Measurements from ENCODE around the gene RTKN2.

RTKN2 gene

DNA sequence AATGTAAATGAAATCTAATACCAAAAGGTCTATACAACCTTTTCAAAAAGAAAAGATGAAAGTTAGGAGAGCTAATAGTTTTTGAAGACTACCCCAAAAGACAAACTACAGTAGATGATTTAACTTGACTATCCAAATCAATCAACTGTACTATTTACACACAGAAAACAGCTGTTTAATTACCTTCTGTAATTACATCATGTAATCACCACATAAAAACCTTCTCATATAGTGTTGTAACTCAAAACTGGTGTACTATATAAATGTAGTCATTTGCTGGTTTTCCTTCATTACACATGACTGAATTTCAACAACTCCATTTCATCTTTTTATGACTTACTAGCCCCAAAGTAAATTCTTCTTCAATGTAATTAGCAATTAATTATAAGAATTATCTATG is 4.5 kb downstream of the RTKN2 start:
- H3K36me3 ChIP-seq (replicated peaks; ENCODE audit: insufficient read depth, low read length): no peaks in the 10 kb centered on the region
- H3K4me2 ChIP-seq (ENCODE audit: low read depth, low read length): no peak overlapping the region
- H3K4me1 ChIP-seq (ENCODE audit: low read length): peaks cover 10% of the 10 kb centered on the region

DNA sequence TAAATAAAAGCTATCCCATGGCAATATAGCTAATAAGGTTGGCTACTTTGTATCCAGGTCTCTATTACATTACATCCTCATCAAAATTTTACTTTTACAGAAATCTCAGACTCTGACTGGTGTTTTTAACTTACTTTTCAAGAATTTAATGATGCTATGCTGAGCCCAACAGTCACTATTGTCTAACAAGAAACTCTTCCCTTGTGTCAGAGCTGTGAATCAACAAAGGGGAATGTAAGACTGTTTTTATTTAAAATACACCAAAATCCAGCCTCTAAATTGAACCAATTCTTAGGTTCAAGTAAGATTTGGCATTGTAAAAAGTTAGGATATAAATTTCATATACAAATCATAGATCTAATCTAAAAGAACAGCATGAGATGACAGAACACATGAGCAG is 7.0 kb downstream of the RTKN2 start:
- Histone ChIP-seq H2AFZ (ENCODE audit: low read length) (no peak overlapping the region), H3K27me3 (replicated peaks; ENCODE audit: insufficient read depth, low read length) (no peaks in the 10 kb centered on the region), H3K4me3 (ENCODE audit: low read length) (no peak overlapping the region), H3K4me1 (ENCODE audit: low read length) (no peaks in the 10 kb centered on the region), H3K36me3 (replicated peaks; ENCODE audit: insufficient read depth, low read length) (no peaks in the 10 kb centered on the region), H3K9me3 (replicated peaks; ENCODE audit: insufficient read depth, low read length) (no peaks in the 10 kb centered on the region), H4K20me1 (ENCODE audit: insufficient read depth, low read length) (no peaks in the 10 kb centered on the region), H3F3A (ENCODE audit: insufficient read depth, low read length) (no peaks in the 10 kb centered on the region), H3K9me2 (replicated peaks; ENCODE audit: insufficient read depth, low read length) (no peaks in the 10 kb centered on the region), H3K27ac (ENCODE audit: low read length) (no peak overlapping the region), H3K4me2 (ENCODE audit: low read depth, low read length) (no peak overlapping the region), H3K79me2 (ENCODE audit: low read length) (peaks cover 2% of the 10 kb centered on the region; the same call in 1 of the 2 replicates), H3K9ac (ENCODE audit: low read length) (no peak overlapping the region)
- no peak for TF ChIP-seq EZH2phosphoT487 (IDR thresholded peaks at IDR 0.05; ENCODE audit: low read length)
- TF ChIP-seq EZH2 (optimal IDR thresholded peaks at IDR 0.05; ENCODE audit: low read depth, low read length): no peak
- TF ChIP-seq, protein P1, sequence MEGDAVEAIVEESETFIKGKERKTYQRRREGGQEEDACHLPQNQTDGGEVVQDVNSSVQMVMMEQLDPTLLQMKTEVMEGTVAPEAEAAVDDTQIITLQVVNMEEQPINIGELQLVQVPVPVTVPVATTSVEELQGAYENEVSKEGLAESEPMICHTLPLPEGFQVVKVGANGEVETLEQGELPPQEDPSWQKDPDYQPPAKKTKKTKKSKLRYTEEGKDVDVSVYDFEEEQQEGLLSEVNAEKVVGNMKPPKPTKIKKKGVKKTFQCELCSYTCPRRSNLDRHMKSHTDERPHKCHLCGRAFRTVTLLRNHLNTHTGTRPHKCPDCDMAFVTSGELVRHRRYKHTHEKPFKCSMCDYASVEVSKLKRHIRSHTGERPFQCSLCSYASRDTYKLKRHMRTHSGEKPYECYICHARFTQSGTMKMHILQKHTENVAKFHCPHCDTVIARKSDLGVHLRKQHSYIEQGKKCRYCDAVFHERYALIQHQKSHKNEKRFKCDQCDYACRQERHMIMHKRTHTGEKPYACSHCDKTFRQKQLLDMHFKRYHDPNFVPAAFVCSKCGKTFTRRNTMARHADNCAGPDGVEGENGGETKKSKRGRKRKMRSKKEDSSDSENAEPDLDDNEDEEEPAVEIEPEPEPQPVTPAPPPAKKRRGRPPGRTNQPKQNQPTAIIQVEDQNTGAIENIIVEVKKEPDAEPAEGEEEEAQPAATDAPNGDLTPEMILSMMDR (IDR thresholded peaks at IDR 0.05; ENCODE audit: low read length): no peak
- DNase-seq: no peak

More for the DNA sequence above, 4.5 kb downstream of the RTKN2 start:
- Histone ChIP-seq H3K4me3 (ENCODE audit: low read length) (no peak overlapping the region), H3K9me2 (replicated peaks; ENCODE audit: insufficient read depth, low read length) (no peaks in the 10 kb centered on the region), H3K27me3 (replicated peaks; ENCODE audit: insufficient read depth, low read length) (no peaks in the 10 kb centered on the region), H3F3A (ENCODE audit: insufficient read depth, low read length) (no peaks in the 10 kb centered on the region), H4K20me1 (ENCODE audit: insufficient read depth, low read length) (no peaks in the 10 kb centered on the region), H3K9ac (ENCODE audit: low read length) (no peak overlapping the region), H2AFZ (ENCODE audit: low read length) (no peak overlapping the region), H3K27ac (ENCODE audit: low read length) (no peak overlapping the region), H3K79me2 (ENCODE audit: low read length) (peaks cover 8% of the 10 kb centered on the region; the same call in 1 of the 2 replicates), H3K9me3 (replicated peaks; ENCODE audit: insufficient read depth, low read length) (no peaks in the 10 kb centered on the region)
- no peak for DNase-seq
- TF ChIP-seq, protein P1 (IDR thresholded peaks at IDR 0.05; ENCODE audit: low read length): no peak
- TF ChIP-seq EZH2 (optimal IDR thresholded peaks at IDR 0.05; ENCODE audit: low read depth, low read length): no peak
- no peak for TF ChIP-seq EZH2phosphoT487 (IDR thresholded peaks at IDR 0.05; ENCODE audit: low read length)

DNA sequence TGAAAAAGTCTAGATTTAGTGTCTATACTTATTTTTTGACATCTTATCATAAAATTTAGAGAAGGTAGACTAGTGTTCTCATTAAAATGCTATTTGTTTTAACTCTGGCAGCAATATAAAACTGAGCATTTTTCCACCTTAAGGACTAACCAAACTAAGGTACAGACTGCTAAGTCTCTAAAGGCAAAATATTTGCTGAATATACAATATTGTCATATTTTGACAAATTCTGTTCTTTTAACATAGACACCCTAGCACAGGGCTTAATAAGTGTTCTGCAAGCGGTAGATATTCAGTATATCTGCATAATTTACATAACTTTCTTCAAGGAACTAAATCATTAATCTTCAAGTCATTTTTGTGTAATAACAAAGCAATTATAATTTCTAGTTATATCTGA is 8.6 kb downstream of the RTKN2 start:
- Histone ChIP-seq H3K9me2 (replicated peaks; ENCODE audit: insufficient read depth, low read length) (no peaks in the 10 kb centered on the region), H3K79me2 (ENCODE audit: low read length) (no peaks in the 10 kb centered on the region; the same call in 1 of the 2 replicates), H3K27ac (ENCODE audit: low read length) (no peak overlapping the region), H2AFZ (ENCODE audit: low read length) (no peak overlapping the region), H4K20me1 (ENCODE audit: insufficient read depth, low read length) (no peaks in the 10 kb centered on the region), H3K9me3 (replicated peaks; ENCODE audit: insufficient read depth, low read length) (no peaks in the 10 kb centered on the region), H3F3A (ENCODE audit: insufficient read depth, low read length) (no peaks in the 10 kb centered on the region), H3K27me3 (replicated peaks; ENCODE audit: insufficient read depth, low read length) (no peaks in the 10 kb centered on the region), H3K4me3 (ENCODE audit: low read length) (no peak overlapping the region), H3K9ac (ENCODE audit: low read length) (no peak overlapping the region), H3K4me1 (ENCODE audit: low read length) (no peaks in the 10 kb centered on the region), H3K36me3 (replicated peaks; ENCODE audit: insufficient read depth, low read length) (no peaks in the 10 kb centered on the region), H3K4me2 (ENCODE audit: low read depth, low read length) (no peak overlapping the region)
- DNase-seq: no peak
- TF ChIP-seq, protein P1 (IDR thresholded peaks at IDR 0.05; ENCODE audit: low read length): no peak
- TF ChIP-seq EZH2 (optimal IDR thresholded peaks at IDR 0.05; ENCODE audit: low read depth, low read length) (no peak), EZH2phosphoT487 (IDR thresholded peaks at IDR 0.05; ENCODE audit: low read length) (no peak)

Data from MM.1S (cell line).